Measurements from ENCODE around the gene HECW1. TPM values are rescaled to one million over a fixed set of nuclear protein-coding genes. Genes with fewer than 3 reads are reported as not detected.
"Not testable (repeated sequence)": the region's sequence is repeated elsewhere in the genome, so short reads cannot be mapped to it uniquely, and the experiment has no call there.

Gene HECW1
- total RNA-seq: not detected in 2 replicates

DNA sequence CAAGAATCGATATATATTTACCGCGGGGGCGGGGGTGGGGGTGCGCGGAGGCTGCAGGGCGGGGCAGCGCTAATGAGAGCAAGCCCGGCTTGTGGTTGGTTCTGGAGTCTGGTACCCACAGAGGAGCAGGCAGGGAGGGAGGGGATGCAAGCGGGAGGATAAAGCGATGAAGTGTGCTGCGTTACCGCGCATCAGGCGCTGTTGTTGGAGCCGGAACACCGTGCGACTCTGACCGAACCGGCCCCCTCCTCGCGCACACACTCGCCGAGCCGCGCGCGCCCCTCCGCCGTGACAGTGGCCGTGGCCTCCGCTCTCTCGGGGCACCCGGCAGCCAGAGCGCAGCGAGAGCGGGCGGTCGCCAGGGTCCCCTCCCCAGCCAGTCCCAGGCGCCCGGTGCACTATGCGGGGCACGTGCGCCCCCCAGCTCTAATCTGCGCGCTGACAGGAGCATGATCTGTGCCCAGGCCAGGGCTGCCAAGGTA lies at the start of gene HECW1:
Gene HECW1 (plus strand): TSS at position 189 of the 482 bp plus-strand sequence. CDS start 131,259 bp downstream, outside the sequence.
- no peak for DNase-seq

DNA sequence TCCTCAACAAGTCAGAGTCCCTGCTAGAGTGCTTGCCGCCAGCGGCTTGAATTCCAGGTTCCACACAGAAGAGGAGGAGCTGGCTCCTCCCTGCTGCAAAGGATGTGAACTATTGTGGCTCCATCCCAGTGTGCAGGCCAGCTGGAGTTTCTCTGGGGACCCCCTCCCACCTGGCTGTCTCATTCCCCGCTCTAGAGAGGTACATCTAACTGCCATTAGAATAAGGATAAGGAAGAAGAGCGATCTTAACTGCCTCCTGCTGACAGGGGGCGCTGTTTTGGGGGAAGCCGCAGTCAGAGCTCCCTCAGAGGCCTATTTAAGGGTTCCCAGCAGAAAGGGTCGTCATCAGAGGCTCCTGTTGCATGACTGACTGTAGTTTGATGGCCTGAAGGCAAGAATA lies 40.8 kb upstream of the HECW1 start:
- DNase-seq: peak; percentile 17

DNA sequence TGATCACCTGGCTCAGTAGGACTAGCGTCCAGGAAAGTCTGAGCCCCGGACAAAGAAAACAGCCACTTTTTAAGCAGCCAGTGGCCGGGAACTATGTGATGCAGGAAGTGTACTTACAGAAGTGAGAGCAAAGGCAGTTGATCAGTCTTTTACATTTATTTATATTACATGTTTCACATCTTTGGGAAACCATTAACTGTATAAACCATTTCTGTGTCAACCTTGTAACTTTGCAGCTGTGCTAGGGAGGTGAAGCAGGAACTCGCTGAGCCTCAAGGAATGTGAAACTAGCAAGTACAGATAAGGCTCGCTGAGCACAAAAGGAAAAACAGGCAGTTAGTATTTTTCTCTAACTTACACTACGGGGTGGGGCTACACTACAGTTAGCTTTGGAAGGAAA lies 39.9 kb upstream of the HECW1 start:
- no peak for DNase-seq

- DNase-seq: not testable (repeated sequence)
Observed at GRCh38 chr7:43073811-43074210, 38.6 kb upstream of the HECW1 start.

DNA sequence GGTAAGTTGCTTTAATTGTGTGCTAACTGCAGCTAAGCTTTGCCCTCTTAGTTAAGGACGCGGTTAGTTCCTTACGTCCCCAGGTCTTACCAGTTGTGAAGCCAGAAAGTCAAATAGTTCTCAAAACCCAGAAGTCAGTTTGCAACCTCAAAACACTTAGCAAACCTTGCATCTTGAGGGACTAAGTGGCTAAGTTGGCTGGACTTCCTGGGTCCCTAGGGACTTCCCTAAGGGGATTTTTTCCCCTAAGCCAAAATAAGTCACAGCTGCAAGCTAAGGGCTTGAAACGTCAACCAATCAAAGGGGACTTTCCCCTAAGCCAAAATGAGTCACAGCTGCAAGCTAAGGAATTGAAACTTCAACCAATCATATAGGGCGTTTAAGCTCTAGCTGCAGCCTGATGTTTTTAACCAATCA lies 36.2 kb upstream of the HECW1 start:
- no peak for DNase-seq

DNA sequence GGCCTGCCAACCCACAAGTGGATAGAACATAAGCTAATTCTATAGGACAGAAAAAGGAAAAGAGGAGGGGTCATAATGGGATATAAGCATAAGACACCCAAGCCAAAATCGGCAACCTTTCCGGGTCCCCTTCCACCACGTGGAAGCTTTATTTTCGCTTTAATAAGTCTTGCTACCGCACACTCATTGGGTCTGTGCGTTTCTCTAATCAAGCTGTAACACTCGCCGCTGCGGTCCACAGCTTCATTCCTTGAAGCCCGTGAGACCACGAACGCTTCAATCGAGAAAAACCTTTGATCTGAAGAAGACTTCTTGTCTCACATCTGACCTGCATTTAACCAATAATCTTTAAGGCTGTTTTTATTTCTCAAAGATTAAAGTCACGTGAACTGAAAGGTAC lies 35.8 kb upstream of the HECW1 start:
- DNase-seq: no peak

DNA sequence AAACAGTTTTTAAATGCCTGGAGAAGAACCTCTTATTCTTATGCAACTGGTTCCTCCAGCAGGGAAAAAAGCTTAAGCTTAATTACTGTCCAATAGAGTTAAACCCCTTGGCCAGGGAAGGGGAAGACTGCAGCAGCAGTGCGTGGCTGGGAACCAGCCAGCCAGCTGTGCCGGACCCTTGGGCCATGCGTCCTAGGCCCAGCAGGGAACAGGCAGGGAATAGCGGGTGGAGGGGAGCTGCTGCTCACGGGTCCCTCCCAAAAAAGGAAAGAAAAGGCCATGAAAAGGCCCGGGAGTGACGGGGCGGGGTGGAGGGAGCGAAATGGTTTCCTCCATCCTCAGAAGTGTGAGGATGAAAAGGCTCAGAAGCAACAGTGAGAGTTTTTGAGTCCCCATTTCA lies 35.2 kb upstream of the HECW1 start:
- no peak for DNase-seq

- DNase-seq: no peak
Observed at GRCh38 chr7:43077732-43078391, 34.6 kb upstream of the HECW1 start.

- no peak for DNase-seq
Observed at GRCh38 chr7:43078794-43079193, 33.7 kb upstream of the HECW1 start.

GRCh38 chr7:43081603-43082002 lies 30.8 kb upstream of the HECW1 start:
- no peak for DNase-seq

GRCh38 chr7:43083106-43083505 lies 29.3 kb upstream of the HECW1 start:
- DNase-seq: no peak

DNA sequence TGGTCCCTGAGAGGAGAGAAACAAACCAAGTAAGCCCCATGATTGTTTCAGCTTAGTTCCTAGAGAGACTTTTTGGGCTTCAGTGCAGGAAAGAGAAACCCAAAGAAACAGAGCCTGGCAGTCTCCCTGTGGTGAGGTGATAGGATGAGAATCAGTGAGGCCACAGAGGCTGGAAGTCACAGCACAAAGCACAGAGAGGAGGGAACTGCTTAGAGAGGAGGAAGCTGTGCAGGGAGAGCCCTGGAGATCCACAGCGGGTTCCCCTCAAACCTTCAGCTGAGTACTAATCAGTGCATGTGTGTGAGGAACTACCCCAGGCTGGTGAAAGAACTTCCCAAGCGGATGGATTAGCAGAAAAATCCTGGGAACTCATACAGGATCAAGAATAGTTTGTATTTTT lies 27.4 kb upstream of the HECW1 start:
- DNase-seq: no peak

- DNase-seq: no peak
Observed at GRCh38 chr7:43085992-43086391, 26.5 kb upstream of the HECW1 start.

DNA sequence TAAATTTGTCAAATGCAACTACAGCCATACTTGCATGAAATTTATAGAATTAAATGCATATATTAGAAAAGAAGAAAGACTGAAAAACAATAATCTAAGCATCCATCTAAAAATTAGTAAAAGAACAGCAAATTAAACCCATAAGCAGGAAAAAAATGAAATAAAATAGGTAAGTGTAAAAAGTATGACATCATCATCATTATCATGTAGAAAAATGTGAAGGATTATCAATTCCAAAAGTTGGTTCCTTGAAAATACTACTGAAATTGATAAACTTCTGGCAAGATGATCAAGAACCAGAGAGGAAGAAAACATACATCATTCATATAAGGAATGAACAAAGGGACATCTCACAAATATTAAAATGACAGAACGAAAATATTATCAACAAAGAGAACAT lies 19.6 kb upstream of the HECW1 start:
- DNase-seq: no peak

GRCh38 chr7:43096875-43097274 lies 15.6 kb upstream of the HECW1 start:
- DNase-seq: no peak

GRCh38 chr7:43099750-43100149 lies 12.7 kb upstream of the HECW1 start:
- DNase-seq: no peak

DNA sequence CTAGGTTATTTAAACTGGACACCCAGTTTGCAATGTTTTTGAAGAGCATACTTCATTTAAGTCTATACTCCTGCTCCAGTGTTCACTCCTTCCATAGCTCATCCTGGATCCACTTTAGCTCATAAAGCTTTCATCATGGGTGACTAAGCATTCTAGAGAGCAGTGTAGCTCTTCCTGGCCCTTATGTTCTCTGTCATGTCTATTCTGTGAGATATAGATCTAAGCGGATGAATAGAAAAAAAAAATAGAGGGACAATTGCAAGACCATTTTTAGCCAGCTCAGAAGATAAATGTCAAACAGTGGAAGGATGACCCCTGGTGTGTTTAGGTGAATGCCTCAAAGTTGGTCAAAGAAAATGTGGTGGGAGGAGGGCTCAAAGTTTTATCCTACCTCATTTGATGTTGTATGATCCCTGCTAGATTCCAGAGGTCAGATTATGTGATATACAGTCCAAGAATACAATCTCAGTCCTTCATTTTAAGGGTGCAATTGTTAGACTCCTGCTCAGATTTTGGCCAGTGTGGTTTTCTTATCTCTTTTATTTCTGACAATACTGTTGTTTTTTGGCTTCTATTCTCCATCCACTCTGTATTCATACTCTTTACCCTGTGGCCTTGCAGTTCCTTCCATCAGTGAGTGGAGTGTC lies 7.5 kb upstream of the HECW1 start:
- no peak for DNase-seq

DNA sequence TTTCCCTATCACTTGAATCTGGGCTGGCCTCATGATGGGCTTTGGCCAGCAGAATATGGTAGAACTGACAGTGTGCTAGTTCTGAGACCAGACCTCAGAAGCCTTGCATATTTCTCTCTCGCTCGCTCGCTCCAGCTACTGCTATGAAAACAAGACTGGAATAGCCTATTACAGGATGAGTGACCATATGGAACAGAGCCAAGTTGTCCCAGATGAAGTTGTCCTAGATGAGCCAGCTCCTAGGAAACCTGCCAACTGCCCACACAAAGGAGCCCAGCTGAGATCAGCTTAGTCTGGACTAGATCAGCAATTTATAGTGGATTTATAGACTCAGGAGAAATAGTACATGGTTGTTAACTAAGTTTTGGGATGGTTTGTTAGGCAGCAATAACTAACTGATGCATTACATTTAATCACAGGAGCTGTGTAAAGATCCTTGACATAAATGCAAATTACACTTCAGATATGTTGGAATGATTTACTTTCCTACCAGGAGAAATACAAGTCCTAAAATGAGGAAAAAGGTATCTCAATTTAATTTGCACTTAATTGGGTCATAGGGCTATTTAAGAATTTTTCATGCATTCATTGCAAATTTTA lies 6.8 kb upstream of the HECW1 start:
- no peak for DNase-seq

GRCh38 chr7:43108255-43109011 lies 4.0 kb upstream of the HECW1 start:
- peak; percentile 66 for DNase-seq

GRCh38 chr7:43110791-43111535 lies 1.5 kb upstream of the HECW1 start:
- DNase-seq: no peak

DNA sequence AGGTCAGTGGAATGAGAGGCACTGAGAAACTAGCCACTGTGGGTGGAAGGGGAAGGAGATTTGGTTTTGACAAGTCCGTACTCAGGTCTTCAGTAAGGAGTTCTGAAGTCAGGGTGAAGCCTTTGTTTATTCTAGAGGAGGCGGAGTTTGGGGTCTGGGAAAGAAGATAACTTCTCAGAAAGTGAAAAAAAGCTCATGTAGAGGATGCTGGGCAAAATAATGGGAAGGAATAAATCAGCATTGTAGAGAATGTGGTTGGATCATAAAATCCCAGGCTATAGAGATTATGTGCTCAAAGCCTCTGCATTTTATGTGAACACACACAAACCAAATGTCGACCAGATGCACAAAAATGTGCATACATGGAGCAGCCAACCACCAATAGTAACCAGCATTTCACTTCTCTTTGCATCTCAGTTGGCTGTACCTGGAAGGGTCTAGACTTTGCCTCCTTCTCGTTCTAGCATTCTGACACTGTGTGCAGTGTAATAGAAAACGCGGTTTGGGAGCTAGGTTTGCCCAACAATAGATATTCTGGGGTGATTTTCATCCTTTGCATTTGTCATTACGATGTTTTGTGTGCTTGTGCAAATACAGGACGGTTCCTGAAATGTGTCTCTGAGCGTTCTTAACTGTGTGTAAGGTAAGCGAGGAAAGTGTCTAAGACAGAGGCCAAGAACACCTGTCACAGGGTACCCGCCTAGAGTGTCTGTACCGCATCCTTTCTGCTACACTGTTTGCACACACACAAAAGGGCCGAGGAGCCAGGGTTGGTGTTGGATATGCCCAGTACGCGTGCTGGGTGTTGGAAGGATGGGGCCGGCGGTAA lies 603 bp upstream of the HECW1 start:
- DNase-seq: no peak
